ENCODE measurements around the gene MINDY3.

MINDY3 gene

DNA sequence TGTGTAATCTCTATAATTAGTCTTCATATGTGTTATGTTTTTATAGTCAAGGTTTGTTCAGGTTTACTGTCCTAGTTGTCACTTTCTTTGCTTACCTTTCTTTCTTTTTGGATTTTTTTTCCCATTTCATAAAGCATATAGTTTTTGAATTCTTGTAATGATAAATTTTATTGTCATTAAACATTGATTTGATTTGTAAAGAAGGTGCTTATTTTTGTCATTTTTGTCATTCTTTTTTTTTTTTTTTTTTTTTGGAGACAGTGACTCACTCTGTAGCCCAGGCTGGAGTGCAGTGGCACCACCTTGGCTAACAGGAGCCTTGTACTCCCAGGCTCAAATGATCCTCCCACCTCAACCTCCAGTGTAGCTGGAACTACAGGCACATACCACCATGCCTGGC lies 9.6 kb upstream of the MINDY3 start:
- no peak for DNase-seq
- Histone ChIP-seq H3K27me3 (peaks cover 26% of the 10 kb centered on the region), H3K4me3 (ENCODE audit: low read depth, low read length) (no peak overlapping the region), H3K4me1 (no peaks in the 10 kb centered on the region), H3K9me3 (no peaks in the 10 kb centered on the region), H3K36me3 (no peaks in the 10 kb centered on the region)
- TF ChIP-seq, protein P1, sequence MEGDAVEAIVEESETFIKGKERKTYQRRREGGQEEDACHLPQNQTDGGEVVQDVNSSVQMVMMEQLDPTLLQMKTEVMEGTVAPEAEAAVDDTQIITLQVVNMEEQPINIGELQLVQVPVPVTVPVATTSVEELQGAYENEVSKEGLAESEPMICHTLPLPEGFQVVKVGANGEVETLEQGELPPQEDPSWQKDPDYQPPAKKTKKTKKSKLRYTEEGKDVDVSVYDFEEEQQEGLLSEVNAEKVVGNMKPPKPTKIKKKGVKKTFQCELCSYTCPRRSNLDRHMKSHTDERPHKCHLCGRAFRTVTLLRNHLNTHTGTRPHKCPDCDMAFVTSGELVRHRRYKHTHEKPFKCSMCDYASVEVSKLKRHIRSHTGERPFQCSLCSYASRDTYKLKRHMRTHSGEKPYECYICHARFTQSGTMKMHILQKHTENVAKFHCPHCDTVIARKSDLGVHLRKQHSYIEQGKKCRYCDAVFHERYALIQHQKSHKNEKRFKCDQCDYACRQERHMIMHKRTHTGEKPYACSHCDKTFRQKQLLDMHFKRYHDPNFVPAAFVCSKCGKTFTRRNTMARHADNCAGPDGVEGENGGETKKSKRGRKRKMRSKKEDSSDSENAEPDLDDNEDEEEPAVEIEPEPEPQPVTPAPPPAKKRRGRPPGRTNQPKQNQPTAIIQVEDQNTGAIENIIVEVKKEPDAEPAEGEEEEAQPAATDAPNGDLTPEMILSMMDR (IDR thresholded peaks at IDR 0.05; ENCODE audit: low read depth, low read length): no peak

DNA sequence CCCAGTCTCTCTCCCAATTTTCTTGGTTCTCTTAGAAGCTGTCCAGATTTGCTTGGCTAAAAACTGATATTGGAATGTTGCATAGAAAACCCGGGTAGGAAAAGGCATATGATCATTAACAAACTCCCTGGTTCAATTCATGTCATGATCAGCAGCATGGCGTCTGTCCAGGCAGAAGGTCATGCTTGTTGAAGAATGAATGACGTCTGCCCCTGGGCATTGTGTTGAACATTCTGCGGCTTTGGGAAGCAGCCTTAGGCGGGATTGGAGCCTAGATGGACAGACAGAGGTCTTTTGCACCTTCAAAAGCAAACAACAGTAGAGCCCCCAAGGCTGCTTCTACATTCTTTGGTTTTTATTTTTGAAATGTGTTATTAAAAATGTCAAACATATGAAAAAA lies 7.7 kb upstream of the MINDY3 start:
- no peaks in the 10 kb centered on the region for H3K36me3 ChIP-seq
- TF ChIP-seq, protein P1 (IDR thresholded peaks at IDR 0.05; ENCODE audit: low read depth, low read length): no peak
- peaks cover 36% of the 10 kb centered on the region for H3K27me3 ChIP-seq
- no peaks in the 10 kb centered on the region for H3K4me1 ChIP-seq
- H3K4me3 ChIP-seq (ENCODE audit: low read depth, low read length): no peak overlapping the region
- no peak for DNase-seq
- H3K9me3 ChIP-seq: no peaks in the 10 kb centered on the region

DNA sequence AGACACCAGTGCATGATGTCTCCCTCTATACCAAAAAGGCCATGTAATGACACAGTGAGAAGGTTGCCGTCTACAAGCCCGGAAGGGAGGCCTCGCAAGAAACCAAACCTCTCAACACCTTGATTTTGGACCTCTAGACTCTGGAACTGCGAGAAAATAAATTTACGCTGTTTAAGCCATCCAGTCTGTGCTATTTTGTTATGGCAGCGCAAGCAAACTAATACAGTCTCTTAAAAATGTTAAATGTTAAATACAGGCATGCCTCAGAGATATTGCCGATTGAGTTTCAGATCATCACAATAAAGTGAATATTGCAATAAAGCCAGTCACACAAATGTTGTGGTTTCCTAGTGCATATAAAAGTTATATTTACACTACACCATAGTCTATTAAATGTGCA lies 5.0 kb upstream of the MINDY3 start:
- no peaks in the 10 kb centered on the region for H3K4me1 ChIP-seq
- TF ChIP-seq, protein P1 (IDR thresholded peaks at IDR 0.05; ENCODE audit: low read depth, low read length): no peak
- H3K4me3 ChIP-seq (ENCODE audit: low read depth, low read length): no peak overlapping the region
- H3K36me3 ChIP-seq: no peaks in the 10 kb centered on the region
- peaks cover 36% of the 10 kb centered on the region for H3K27me3 ChIP-seq
- no peaks in the 10 kb centered on the region for H3K9me3 ChIP-seq
- DNase-seq: no peak

DNA sequence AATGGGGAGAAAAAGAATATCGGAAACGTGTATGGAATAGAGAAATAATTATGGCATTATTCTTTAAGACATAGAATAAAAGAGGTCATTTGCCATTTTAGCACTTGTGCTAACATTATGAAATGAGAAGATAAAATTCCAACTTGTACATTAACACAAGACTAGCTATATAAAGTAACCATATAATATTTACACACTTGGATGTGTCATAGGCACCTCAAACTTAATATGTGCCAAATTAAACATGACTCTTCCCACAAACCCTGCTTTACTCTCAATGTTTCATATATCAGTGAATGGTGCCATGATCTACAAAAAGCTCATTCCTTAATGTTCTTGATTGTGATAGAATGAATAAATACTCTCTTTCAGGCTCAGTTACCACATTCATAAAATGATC lies 4.1 kb upstream of the MINDY3 start:
- Histone ChIP-seq H3K27me3 (peaks cover 36% of the 10 kb centered on the region), H3K36me3 (no peaks in the 10 kb centered on the region), H3K4me1 (no peaks in the 10 kb centered on the region), H3K4me3 (ENCODE audit: low read depth, low read length) (no peak overlapping the region), H3K9me3 (no peaks in the 10 kb centered on the region)
- TF ChIP-seq, protein P1 (IDR thresholded peaks at IDR 0.05; ENCODE audit: low read depth, low read length): no peak
- no peak for DNase-seq

DNA sequence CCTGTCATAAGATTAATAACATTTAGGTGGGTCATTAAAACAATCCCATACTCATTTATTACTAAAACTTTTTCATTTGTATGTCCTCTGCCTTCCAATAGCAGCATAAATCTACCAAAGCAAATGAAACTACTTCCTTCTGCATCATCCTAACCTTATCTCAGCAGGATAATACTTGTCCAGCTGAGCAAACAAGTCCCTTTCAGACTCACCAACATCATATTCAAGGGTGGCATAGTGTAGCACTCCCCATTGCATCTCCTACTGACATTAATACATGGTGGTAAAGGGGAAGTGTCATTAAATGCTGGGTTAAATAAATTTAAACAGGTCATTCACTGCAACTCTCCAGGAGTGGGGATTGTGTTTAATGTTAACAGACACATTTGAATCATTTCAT lies 3.4 kb upstream of the MINDY3 start:
- Histone ChIP-seq H3K36me3 (no peaks in the 10 kb centered on the region), H3K9me3 (no peaks in the 10 kb centered on the region), H3K4me3 (ENCODE audit: low read depth, low read length) (no peak overlapping the region), H3K4me1 (no peaks in the 10 kb centered on the region; the same call in 1 of the 2 replicates), H3K27me3 (peaks cover 33% of the 10 kb centered on the region)
- no peak for DNase-seq
- TF ChIP-seq, protein P1 (IDR thresholded peaks at IDR 0.05; ENCODE audit: low read depth, low read length): no peak

DNA sequence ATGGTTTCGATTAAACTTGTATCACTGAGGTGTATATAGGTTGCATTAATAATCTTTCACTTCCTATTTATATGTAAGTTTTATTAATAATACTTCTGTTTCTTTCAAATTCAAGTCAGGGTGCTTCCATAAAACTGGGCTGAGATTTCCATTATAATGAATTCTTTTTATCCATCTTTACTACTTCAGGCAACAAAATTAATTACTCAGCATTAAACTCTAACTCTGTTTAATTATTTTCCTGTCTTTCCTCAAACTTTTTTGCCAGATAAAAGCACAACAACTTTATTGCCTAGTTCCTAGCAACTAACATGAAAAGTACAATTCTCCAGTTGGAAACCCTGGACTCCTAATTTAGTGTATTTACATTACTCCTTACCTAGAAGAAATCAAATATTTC lies 3.0 kb upstream of the MINDY3 start:
- H3K36me3 ChIP-seq: no peaks in the 10 kb centered on the region
- H3K9me3 ChIP-seq: no peaks in the 10 kb centered on the region
- TF ChIP-seq, protein P1 (IDR thresholded peaks at IDR 0.05; ENCODE audit: low read depth, low read length): no peak
- DNase-seq: no peak
- no peaks in the 10 kb centered on the region; the same call in 1 of the 2 replicates for H3K4me1 ChIP-seq
- H3K27me3 ChIP-seq: peaks cover 29% of the 10 kb centered on the region
- no peak overlapping the region for H3K4me3 ChIP-seq (ENCODE audit: low read depth, low read length)
